ENCODE results near the gene CABP2.

- no peak for TF ChIP-seq SIN3A (IDR thresholded peaks at IDR 0.05; ENCODE audit: low read depth, low read length)
- TF ChIP-seq, protein P1, sequence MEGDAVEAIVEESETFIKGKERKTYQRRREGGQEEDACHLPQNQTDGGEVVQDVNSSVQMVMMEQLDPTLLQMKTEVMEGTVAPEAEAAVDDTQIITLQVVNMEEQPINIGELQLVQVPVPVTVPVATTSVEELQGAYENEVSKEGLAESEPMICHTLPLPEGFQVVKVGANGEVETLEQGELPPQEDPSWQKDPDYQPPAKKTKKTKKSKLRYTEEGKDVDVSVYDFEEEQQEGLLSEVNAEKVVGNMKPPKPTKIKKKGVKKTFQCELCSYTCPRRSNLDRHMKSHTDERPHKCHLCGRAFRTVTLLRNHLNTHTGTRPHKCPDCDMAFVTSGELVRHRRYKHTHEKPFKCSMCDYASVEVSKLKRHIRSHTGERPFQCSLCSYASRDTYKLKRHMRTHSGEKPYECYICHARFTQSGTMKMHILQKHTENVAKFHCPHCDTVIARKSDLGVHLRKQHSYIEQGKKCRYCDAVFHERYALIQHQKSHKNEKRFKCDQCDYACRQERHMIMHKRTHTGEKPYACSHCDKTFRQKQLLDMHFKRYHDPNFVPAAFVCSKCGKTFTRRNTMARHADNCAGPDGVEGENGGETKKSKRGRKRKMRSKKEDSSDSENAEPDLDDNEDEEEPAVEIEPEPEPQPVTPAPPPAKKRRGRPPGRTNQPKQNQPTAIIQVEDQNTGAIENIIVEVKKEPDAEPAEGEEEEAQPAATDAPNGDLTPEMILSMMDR (IDR thresholded peaks at IDR 0.05 in 2 of 3, conservative IDR thresholded peaks at IDR 0.05 in 1 of 3; ENCODE audit: control insufficient read depth in 2 of 3, extremely low read depth in 1 of 3, insufficient read depth in 1 of 3, low read depth in 3 of 3, low read length in 3 of 3) = no peak
- no peak for TF ChIP-seq POLR2AphosphoS5 (IDR thresholded peaks at IDR 0.05; ENCODE audit: low read length)
These were observed 20.8 kb downstream of the CABP2 start for GRCh38 chr11:67502328-67502979.
